ENCODE data around the gene LAMA2.

Gene LAMA2

GRCh38 chr6:128882991-128883611, at the start of gene LAMA2:
TSS of gene LAMA2 (plus strand) at chr6:128883138. CDS start at chr6:128883246, 108 bp downstream.
- no peak for DNase-seq

GRCh38 chr6:128836761-128837160, 46.2 kb upstream of the LAMA2 start:
- no peak for DNase-seq

- no peak for DNase-seq
These were observed 41.4 kb upstream of the LAMA2 start for GRCh38 chr6:128841518-128841917.

- no peak for DNase-seq
These were observed 38.3 kb upstream of the LAMA2 start for GRCh38 chr6:128844598-128844997.

- no peak for DNase-seq
These were observed 35.3 kb upstream of the LAMA2 start for GRCh38 chr6:128847431-128848210.

GRCh38 chr6:128848212-128848935, 34.6 kb upstream of the LAMA2 start:
- no peak for DNase-seq

- DNase-seq: no peak
These were observed 27.3 kb upstream of the LAMA2 start for GRCh38 chr6:128855581-128856085.

- DNase-seq: no peak
These were observed 25.1 kb upstream of the LAMA2 start for GRCh38 chr6:128857806-128858205.

- no peak for DNase-seq
These were observed 22.2 kb upstream of the LAMA2 start for GRCh38 chr6:128860782-128861181.

GRCh38 chr6:128863983-128864382, 19.0 kb upstream of the LAMA2 start:
- DNase-seq: no peak

- no peak for DNase-seq
These were observed 12.2 kb upstream of the LAMA2 start for GRCh38 chr6:128870746-128871145.

- DNase-seq: no peak
These were observed 8.1 kb upstream of the LAMA2 start for GRCh38 chr6:128874863-128875262.

GRCh38 chr6:128882560-128882959, 378 bp upstream of the LAMA2 start:
- DNase-seq: no peak

- DNase-seq: no peak
These were observed 968 bp downstream of the LAMA2 start for GRCh38 chr6:128883906-128884305.

GRCh38 chr6:128885381-128885780, 2.4 kb downstream of the LAMA2 start:
- DNase-seq: no peak

GRCh38 chr6:128886706-128887105, 3.8 kb downstream of the LAMA2 start:
- no peak for DNase-seq

- DNase-seq: no peak
These were observed 5.7 kb downstream of the LAMA2 start for GRCh38 chr6:128888444-128889175.

GRCh38 chr6:128889870-128890269, 6.9 kb downstream of the LAMA2 start:
- DNase-seq: no peak

GRCh38 chr6:128892079-128892478, 9.1 kb downstream of the LAMA2 start:
- DNase-seq: no peak

- no peak for DNase-seq
These were observed 16.6 kb downstream of the LAMA2 start for GRCh38 chr6:128899341-128900050.

- no peak for DNase-seq
These were observed 20.8 kb downstream of the LAMA2 start for GRCh38 chr6:128903715-128904114.

GRCh38 chr6:128914051-128914450, 31.1 kb downstream of the LAMA2 start:
- DNase-seq: no peak
